Activated naive CD8-positive, alpha-beta T cell treated with anti-CD3 and anti-CD28 coated beads, Interleukin-2, amount 10 ng/mL, durations not matched to agents 7 days and 5 days (primary cell): ENCODE measurements around the gene ADD2. TPM values are rescaled to one million over a fixed set of nuclear protein-coding genes. Genes with fewer than 3 reads are reported as not detected.
"Not testable (repeated sequence)": the region's sequence is repeated elsewhere in the genome, so short reads cannot be mapped to it uniquely, and the experiment has no call there.

Experiments used
- ATAC-seq: fragments of 150-1000 bp; cut with Tn5 transposase; one replicate; pipeline ENCODE4 v1.10.0; 2021; ENCODE audit warnings: low read depth, moderate library complexity
- POLR2A ChIA-PET: fragments of 350-600 bp; sonication (Branson Sonifier 250); formaldehyde crosslinking; loops from one replicate; lab custom pipeline; 2021; ENCODE audit warnings: antibody characterized with exemption; lab: Charles Lee
- DNase-seq: peaks from one replicate; pipeline ENCODE4 v3.0.0; 2021
- H3K27ac Mint-ChIP-seq: one replicate; pipeline ENCODE4 v1.8.0; 2022; ENCODE audit warnings: mild to moderate bottlenecking, mixed read lengths
- H3K27me3 Mint-ChIP-seq: one replicate; pipeline ENCODE4 v1.8.0; 2022; ENCODE audit warnings: mild to moderate bottlenecking, moderate library complexity, mixed read lengths
- H3K36me3 Mint-ChIP-seq: one replicate; pipeline ENCODE4 v1.8.0; 2021; ENCODE audit warnings: mild to moderate bottlenecking, mixed read lengths
- H3K4me1 Mint-ChIP-seq: one replicate; pipeline ENCODE4 v1.8.0; 2021; ENCODE audit warnings: mixed read lengths
- H3K4me3 Mint-ChIP-seq: one replicate; pipeline ENCODE4 v1.8.0; 2022; ENCODE audit warnings: mild to moderate bottlenecking, moderate library complexity, mixed read lengths
- H3K9me3 Mint-ChIP-seq: one replicate; pipeline ENCODE4 v1.8.0; 2021; ENCODE audit warnings: mixed read lengths
- total RNA-seq, 2 experiments: library from RNA; stranded (reverse); gene quantifications; one replicate each; pipeline ENCODE4 v1.2.3, GENCODE V29; 2021

The ADD2 gene
- total RNA-seq, 2 experiments from 2014 or later: 20.9 to 25.7 TPM

DNA sequence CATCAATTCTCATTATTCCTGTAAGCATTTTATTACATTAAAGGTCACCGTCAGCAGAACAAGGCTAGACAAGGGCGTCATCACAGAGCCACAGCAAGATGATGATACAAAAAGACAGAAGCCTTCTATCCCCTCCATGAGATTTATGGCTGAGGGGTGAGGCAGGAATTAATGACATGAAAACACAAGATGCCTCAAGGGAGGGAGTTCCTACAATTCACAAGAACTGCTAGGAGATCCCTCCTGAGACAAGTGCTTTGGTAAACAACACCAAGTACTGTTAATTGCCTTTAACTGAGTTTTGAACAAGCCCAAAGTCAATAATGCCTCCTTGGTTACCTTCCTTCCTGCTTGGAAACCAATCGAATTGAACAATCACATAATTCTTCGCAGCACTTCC, 14.1 kb downstream of the ADD2 start:
- H3K36me3 Mint-ChIP-seq: peaks cover 3% of the 10 kb centered on the region
- peaks cover 3% of the 10 kb centered on the region for H3K9me3 Mint-ChIP-seq
- no peak for ATAC-seq
- H3K4me1 Mint-ChIP-seq: peaks cover under 1% of the 10 kb centered on the region
- H3K4me3 Mint-ChIP-seq: no peak overlapping the region
- DNase-seq: no peak
- H3K27ac Mint-ChIP-seq: no peak overlapping the region
- H3K27me3 Mint-ChIP-seq: no peaks in the 10 kb centered on the region
- POLR2A ChIA-PET: no interaction called here

- Mint-ChIP-seq H3K27ac (no peak overlapping the region), H3K36me3 (peaks cover 3% of the 10 kb centered on the region), H3K27me3 (no peaks in the 10 kb centered on the region), H3K4me3 (no peak overlapping the region), H3K9me3 (peaks cover 4% of the 10 kb centered on the region), H3K4me1 (peaks cover 4% of the 10 kb centered on the region)
- POLR2A ChIA-PET: no interaction called here
- ATAC-seq (no peak), DNase-seq (no peak)
Measured at GRCh38 chr2:70753031-70753430, 15.0 kb downstream of the ADD2 start.

GRCh38 chr2:70752396-70752795, 15.6 kb downstream of the ADD2 start:
- Mint-ChIP-seq H3K9me3 (peaks cover 6% of the 10 kb centered on the region), H3K36me3 (peaks cover 1% of the 10 kb centered on the region), H3K27ac (no peak overlapping the region), H3K27me3 (no peaks in the 10 kb centered on the region), H3K4me1 (peaks cover 5% of the 10 kb centered on the region), H3K4me3 (no peak overlapping the region)
- DNase-seq (no peak), ATAC-seq (no peak)
- POLR2A ChIA-PET: no interaction called here

DNA sequence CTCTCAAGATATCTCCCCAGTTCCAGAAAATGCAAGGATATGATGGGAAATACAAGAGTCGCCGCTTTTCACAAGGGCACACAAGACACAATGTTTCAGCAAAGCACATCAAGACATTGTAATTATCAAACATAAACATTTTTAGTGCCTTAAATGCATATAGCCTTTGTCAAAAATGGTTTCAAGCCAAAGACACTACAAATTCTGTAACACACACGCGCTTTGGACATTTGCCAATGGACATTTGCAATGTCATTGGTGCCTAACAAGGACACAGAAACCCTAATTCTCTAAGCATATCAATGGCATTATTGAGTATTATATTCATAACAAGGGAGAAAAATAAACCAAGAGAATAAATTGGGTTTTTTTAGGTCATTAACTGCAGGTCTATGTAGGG, 16.1 kb downstream of the ADD2 start:
- H3K36me3 Mint-ChIP-seq: no peaks in the 10 kb centered on the region
- peaks cover 8% of the 10 kb centered on the region for H3K9me3 Mint-ChIP-seq
- H3K4me1 Mint-ChIP-seq: peaks cover 7% of the 10 kb centered on the region
- ATAC-seq: no peak
- DNase-seq: no peak
- no peak overlapping the region for H3K27ac Mint-ChIP-seq
- POLR2A ChIA-PET: no interaction called here
- no peaks in the 10 kb centered on the region for H3K27me3 Mint-ChIP-seq
- no peak overlapping the region for H3K4me3 Mint-ChIP-seq

DNA sequence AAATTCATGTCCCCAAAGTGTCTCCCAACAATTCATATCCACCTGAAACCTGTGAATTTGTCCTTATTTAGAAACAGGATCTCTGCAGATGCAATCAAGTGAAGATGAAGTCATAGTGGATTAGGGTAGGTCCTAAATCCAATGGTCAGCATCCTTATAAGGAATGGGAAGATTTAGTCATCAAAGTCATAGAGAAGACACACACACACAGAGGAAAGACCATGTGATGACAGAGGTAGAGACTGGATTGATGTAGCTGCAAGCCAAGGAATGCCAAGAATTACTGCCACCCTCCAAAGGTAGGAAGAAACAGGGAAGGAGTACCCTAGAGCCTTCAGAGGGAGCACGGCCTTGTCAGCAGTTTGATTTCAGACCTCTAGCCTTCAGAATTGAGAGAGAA, 17.7 kb downstream of the ADD2 start:
- DNase-seq (no peak), ATAC-seq (no peak)
- no peak overlapping the region for H3K27ac Mint-ChIP-seq
- peaks cover 8% of the 10 kb centered on the region for H3K9me3 Mint-ChIP-seq
- no peaks in the 10 kb centered on the region for H3K27me3 Mint-ChIP-seq
- no peak overlapping the region for H3K4me3 Mint-ChIP-seq
- POLR2A ChIA-PET: no interaction called here
- peaks cover 7% of the 10 kb centered on the region for H3K4me1 Mint-ChIP-seq
- no peaks in the 10 kb centered on the region for H3K36me3 Mint-ChIP-seq

- H3K36me3 Mint-ChIP-seq: no peaks in the 10 kb centered on the region
- DNase-seq: no peak
- no peaks in the 10 kb centered on the region for H3K27me3 Mint-ChIP-seq
- no peak overlapping the region for H3K4me3 Mint-ChIP-seq
- H3K4me1 Mint-ChIP-seq: peaks cover 9% of the 10 kb centered on the region
- no peak overlapping the region for H3K27ac Mint-ChIP-seq
- no peak for ATAC-seq
- POLR2A ChIA-PET: no interaction called here
- peaks cover 8% of the 10 kb centered on the region for H3K9me3 Mint-ChIP-seq
Measured at GRCh38 chr2:70748002-70748784, 19.8 kb downstream of the ADD2 start.

- no peaks in the 10 kb centered on the region for H3K27me3 Mint-ChIP-seq
- no peak overlapping the region for H3K4me3 Mint-ChIP-seq
- POLR2A ChIA-PET: no interaction called here
- H3K36me3 Mint-ChIP-seq: no peaks in the 10 kb centered on the region
- peaks cover 8% of the 10 kb centered on the region for H3K9me3 Mint-ChIP-seq
- peaks cover 9% of the 10 kb centered on the region for H3K4me1 Mint-ChIP-seq
- no peak for ATAC-seq
- no peak for DNase-seq
- H3K27ac Mint-ChIP-seq: peak overlapping the region; percentile 33
Measured at GRCh38 chr2:70747284-70747683, 20.7 kb downstream of the ADD2 start.

- peaks cover 8% of the 10 kb centered on the region for H3K9me3 Mint-ChIP-seq
- H3K27ac Mint-ChIP-seq: no peak overlapping the region
- H3K4me1 Mint-ChIP-seq: peaks cover 9% of the 10 kb centered on the region
- H3K4me3 Mint-ChIP-seq: no peak overlapping the region
- no peak for ATAC-seq
- H3K27me3 Mint-ChIP-seq: no peaks in the 10 kb centered on the region
- DNase-seq: no peak
- H3K36me3 Mint-ChIP-seq: no peaks in the 10 kb centered on the region
- POLR2A ChIA-PET: interaction anchor here (0.6 kb wide), 1 partner anchor 18 kb away, joined by 3 read pairs; no protein-coding TSS in a partner anchor
Measured at GRCh38 chr2:70746094-70746974, 21.7 kb downstream of the ADD2 start.

GRCh38 chr2:70745276-70745825, 22.6 kb downstream of the ADD2 start:
- Mint-ChIP-seq H3K9me3 (peaks cover 8% of the 10 kb centered on the region), H3K36me3 (no peaks in the 10 kb centered on the region), H3K4me3 (no peak overlapping the region), H3K27ac (no peak overlapping the region), H3K4me1 (peaks cover 9% of the 10 kb centered on the region), H3K27me3 (no peaks in the 10 kb centered on the region)
- DNase-seq (no peak), ATAC-seq (no peak)
- POLR2A ChIA-PET: no interaction called here

DNA sequence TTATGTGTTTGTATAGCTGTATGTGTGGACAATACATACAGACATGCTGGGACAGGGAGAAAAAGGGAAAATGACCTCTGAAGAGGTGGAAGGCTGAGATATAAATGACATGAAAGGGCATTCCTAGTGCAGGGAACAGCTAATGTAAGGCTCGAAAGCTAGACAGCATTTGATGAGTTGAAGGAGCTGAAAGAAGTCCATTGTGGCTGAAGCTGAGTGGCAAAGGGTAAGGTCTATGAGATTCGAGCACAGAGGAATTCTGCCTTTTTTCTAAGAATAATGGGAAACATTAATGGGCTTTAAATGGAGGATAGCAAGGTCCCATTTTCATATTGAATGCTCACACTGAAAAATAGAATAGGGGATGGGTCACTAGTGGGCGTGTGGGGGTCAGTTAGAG, 23.6 kb downstream of the ADD2 start:
- POLR2A ChIA-PET: no interaction called here

DNA sequence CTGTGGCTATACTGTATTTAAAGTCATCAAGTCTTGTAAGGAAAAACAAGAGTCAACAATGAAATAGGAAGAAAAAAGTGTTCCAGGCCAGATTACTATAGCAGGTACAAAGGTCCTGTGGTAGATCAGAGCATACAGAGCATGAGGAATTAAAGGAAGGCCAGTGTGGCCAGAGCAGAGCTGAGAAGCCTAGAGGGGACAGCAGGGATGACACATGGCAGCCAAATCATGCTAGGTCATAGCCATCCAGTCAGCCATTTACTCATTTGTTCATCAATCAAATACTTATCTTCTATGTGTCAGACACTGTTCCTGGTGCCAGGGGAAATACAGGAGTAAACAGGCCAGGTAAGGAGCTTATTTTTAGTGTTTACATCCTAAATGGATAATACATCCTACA, 24.3 kb downstream of the ADD2 start:
- Mint-ChIP-seq H3K4me1 (peaks cover 8% of the 10 kb centered on the region), H3K9me3 (peaks cover 4% of the 10 kb centered on the region), H3K27me3 (no peaks in the 10 kb centered on the region), H3K36me3 (no peaks in the 10 kb centered on the region), H3K27ac (no peak overlapping the region), H3K4me3 (no peak overlapping the region)
- POLR2A ChIA-PET: no interaction called here
- DNase-seq (no peak), ATAC-seq (no peak)

More for the DNA sequence above, 23.6 kb downstream of the ADD2 start:
- DNase-seq (no peak), ATAC-seq (no peak)
- Mint-ChIP-seq H3K27ac (no peak overlapping the region), H3K36me3 (no peaks in the 10 kb centered on the region), H3K4me3 (no peak overlapping the region), H3K9me3 (peaks cover 5% of the 10 kb centered on the region), H3K27me3 (no peaks in the 10 kb centered on the region), H3K4me1 (peaks cover 9% of the 10 kb centered on the region)

- POLR2A ChIA-PET: no interaction called here
- H3K27me3 Mint-ChIP-seq: no peaks in the 10 kb centered on the region
- peaks cover 4% of the 10 kb centered on the region for H3K9me3 Mint-ChIP-seq
- no peak overlapping the region for H3K27ac Mint-ChIP-seq
- peaks cover 6% of the 10 kb centered on the region for H3K4me1 Mint-ChIP-seq
- H3K4me3 Mint-ChIP-seq: no peak overlapping the region
- no peaks in the 10 kb centered on the region for H3K36me3 Mint-ChIP-seq
- no peak for ATAC-seq
- no peak for DNase-seq
Measured at GRCh38 chr2:70743068-70743467, 24.9 kb downstream of the ADD2 start.

DNA sequence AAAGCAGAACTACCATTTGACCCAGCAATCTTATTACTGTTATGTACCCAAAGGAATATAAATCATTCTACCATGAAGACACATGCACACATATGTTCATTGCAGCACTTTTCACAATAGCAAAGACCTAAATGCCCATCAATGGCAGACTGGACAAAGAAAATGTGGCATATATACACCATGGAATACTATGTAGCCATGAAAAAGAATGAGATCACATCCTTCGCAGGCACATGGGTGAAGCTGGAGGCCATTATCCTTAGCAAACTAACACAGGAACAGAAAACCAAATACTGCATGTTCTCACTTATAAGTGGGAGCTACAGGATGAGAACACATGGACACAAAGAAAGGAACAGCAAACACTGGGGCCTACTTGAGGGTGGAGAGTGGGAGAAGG, 28.5 kb downstream of the ADD2 start:
- H3K4me3 Mint-ChIP-seq, H3K36me3 Mint-ChIP-seq, H3K9me3 Mint-ChIP-seq, H3K4me1 Mint-ChIP-seq, DNase-seq, ATAC-seq, POLR2A ChIA-PET, H3K27me3 Mint-ChIP-seq, H3K27ac Mint-ChIP-seq: not testable (repeated sequence)
